Keratinocyte (primary cell): ENCODE measurements around the gene MED15. TPM values are rescaled to one million over a fixed set of nuclear protein-coding genes. Genes with fewer than 3 reads are reported as not detected.

ENCODE experiments used
- DNase-seq: peaks from one replicate; pipeline ENCODE4 v3.0.0-alpha.2; 2011; ENCODE audit warnings: low read depth, missing footprints, low spot score
- FAIRE-seq: peaks from 2 replicates; lab custom pipeline; 2011; peaks lifted over from hg19 to GRCh38; lab: Jason Lieb, UNC
- H2AFZ ChIP-seq: 2 replicates; pipeline ENCODE4 v1.6.0; 2012; ENCODE audit warnings: low read length, control low read depth, inconsistent platforms; ENCODE audit not compliant: control insufficient read depth
- H3K27ac ChIP-seq: 2 replicates; pipeline ENCODE4 v1.5.1; 2011; ENCODE audit warnings: low read length; ENCODE audit not compliant: control insufficient read depth, insufficient read depth
- H3K27me3 ChIP-seq: 3 replicates; pipeline ENCODE4 v1.6.0; 2011; ENCODE audit warnings: low read length; ENCODE audit not compliant: control insufficient read depth, insufficient read depth; ENCODE audit errors: extremely low read depth
- H3K36me3 ChIP-seq, 2 experiments: 2 replicates in 1 of 2; 3 replicates in 1 of 2; pipeline ENCODE4 v1.5.1; 2011; ENCODE audit warnings: low read length in 2 of 2, mild to moderate bottlenecking in 1 of 2; ENCODE audit not compliant: control insufficient read depth in 2 of 2, insufficient read depth in 2 of 2; ENCODE audit errors: extremely low read depth in 1 of 2
- H3K4me1 ChIP-seq: 3 replicates; pipeline ENCODE4 v1.5.1; 2011; ENCODE audit warnings: low read length; ENCODE audit not compliant: control insufficient read depth, insufficient read depth; ENCODE audit errors: extremely low read depth
- H3K4me2 ChIP-seq: 3 replicates; pipeline ENCODE4 v1.6.0; 2011; ENCODE audit warnings: low read depth, low read length; ENCODE audit not compliant: control insufficient read depth, insufficient read depth; ENCODE audit errors: extremely low read depth
- H3K4me3 ChIP-seq, 3 experiments: fragments of 200-600 bp in 1 of 3; sonication (generic) in 1 of 3; 2 replicates in 2 of 3; 3 replicates in 1 of 3; pipeline ENCODE4 v1.5.1; 2011 to 2016; ENCODE audit warnings: low read length in 3 of 3, mild to moderate bottlenecking in 3 of 3, control low read depth in 2 of 3, inconsistent platforms in 1 of 3, low read depth in 1 of 3, mixed read lengths in 1 of 3, mixed run types in 1 of 3, moderate library complexity in 1 of 3; ENCODE audit not compliant: control insufficient read depth in 2 of 3, insufficient read depth in 2 of 3; ENCODE audit errors: extremely low read depth in 1 of 3
- H3K79me2 ChIP-seq: 2 replicates; pipeline ENCODE4 v1.6.0; 2012; ENCODE audit warnings: low read length; ENCODE audit not compliant: control insufficient read depth, insufficient read depth
- H3K9ac ChIP-seq: 3 replicates; pipeline ENCODE4 v1.6.0; 2011; ENCODE audit warnings: low read length; ENCODE audit not compliant: control insufficient read depth, insufficient read depth; ENCODE audit errors: extremely low read depth
- H3K9me1 ChIP-seq: 3 replicates; pipeline ENCODE4 v1.6.0; 2011; ENCODE audit warnings: low read length; ENCODE audit not compliant: control insufficient read depth, insufficient read depth; ENCODE audit errors: extremely low read depth
- H3K9me3 ChIP-seq: 2 replicates; pipeline ENCODE4 v1.5.1; 2012; ENCODE audit warnings: low read depth, low read length; ENCODE audit not compliant: control insufficient read depth
- H4K20me1 ChIP-seq: 3 replicates; pipeline ENCODE4 v1.6.0; 2011; ENCODE audit warnings: low read length; ENCODE audit not compliant: control insufficient read depth, insufficient read depth; ENCODE audit errors: extremely low read depth
- EZH2 ChIP-seq: IDR thresholded peaks from one replicate; pipeline ENCODE4 v1.6.1; 2012; ENCODE audit warnings: inconsistent platforms, mild to moderate bottlenecking, low read length, moderate library complexity
- dilution Hi-C: fragments of 300-500 bp; cut with MboI; formaldehyde crosslinking; loops from one replicate; pipeline ENCODE4 v1.7.0; 2020; ENCODE audit warnings: low sequenced_read_pairs; ENCODE audit not compliant: extremely low pct_ligation_motif_present
- polyA plus RNA-seq, 5 experiments: library from polyadenylated mRNA; depleted of rRNA in 3 of 5; stranded (reverse) in 3 of 5; stranded (forward) in 1 of 5; unstranded in 1 of 5; fragments of >200 nt; gene quantifications; 1 replicate in 1 of 5; 2 replicates in 3 of 5; 3 replicates in 1 of 5; pipeline versions ENCODE4 v1.2.1 to v1.2.3, GENCODE V29; 2011 to 2012; ENCODE audit warnings: missing spikeins in 2 of 5, low read depth in 1 of 5, low replicate concordance in 1 of 5
- TF ChIP-seq, protein P1 (sequence below), 3 experiments: IDR thresholded peaks in 1 of 3; conservative IDR thresholded peaks in 1 of 3; optimal IDR thresholded peaks in 1 of 3; 2 replicates in 2 of 3; 3 replicates in 1 of 3; pipeline versions ENCODE3 to v1.5.1; 2011; ENCODE audit warnings: low read length in 3 of 3, mild to moderate bottlenecking in 3 of 3, moderate library complexity in 2 of 3, control low read depth in 1 of 3, inconsistent platforms in 1 of 3; ENCODE audit not compliant: insufficient read depth in 2 of 3; ENCODE audit errors: extremely low read depth in 1 of 3

Gene MED15
- polyA plus RNA-seq, 1 donor (not counting 4 experiments of a cell fraction or from before 2014, with no cell fraction given) = 24.9 TPM

DNA sequence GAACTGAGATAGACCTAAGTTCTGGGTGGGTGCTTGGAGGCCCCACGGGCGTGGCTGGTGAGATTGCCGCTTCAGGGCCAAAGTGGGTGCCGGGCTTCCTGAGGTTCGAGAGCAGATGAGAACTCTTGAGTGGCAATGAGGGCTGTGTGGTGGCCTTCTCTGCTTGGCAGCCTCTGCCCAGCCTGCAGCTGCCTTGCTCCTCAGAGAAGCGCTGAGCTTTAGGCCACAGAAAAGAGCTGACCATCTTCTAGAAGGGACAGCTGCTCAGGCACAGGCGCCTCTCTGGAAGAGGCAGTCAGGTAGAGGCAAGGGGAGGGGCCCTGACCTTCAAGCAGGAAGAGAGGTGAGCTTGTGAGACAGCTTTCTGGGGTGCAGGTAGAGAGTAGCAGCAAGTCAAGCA lies 72.8 kb downstream of the MED15 start:
- dilution Hi-C loops = no loop called here
- Histone ChIP-seq H3K27ac (no peak overlapping the region), H3K9ac (no peak overlapping the region), H3K4me1 (peaks cover 15% of the 10 kb centered on the region), H3K27me3 (no peaks in the 10 kb centered on the region), H2AFZ (no peak overlapping the region), H3K9me3 (no peaks in the 10 kb centered on the region), H3K79me2 (peaks cover 38% of the 10 kb centered on the region), H4K20me1 (peaks cover 12% of the 10 kb centered on the region), H3K36me3 (peaks cover 63 to 66% of the 10 kb centered on the region in 2 experiments), H3K4me3 (no peak overlapping the region), H3K9me1 (no peaks in the 10 kb centered on the region), H3K4me2 (no peak overlapping the region)
- no peak for DNase-seq
- TF ChIP-seq, protein P1, sequence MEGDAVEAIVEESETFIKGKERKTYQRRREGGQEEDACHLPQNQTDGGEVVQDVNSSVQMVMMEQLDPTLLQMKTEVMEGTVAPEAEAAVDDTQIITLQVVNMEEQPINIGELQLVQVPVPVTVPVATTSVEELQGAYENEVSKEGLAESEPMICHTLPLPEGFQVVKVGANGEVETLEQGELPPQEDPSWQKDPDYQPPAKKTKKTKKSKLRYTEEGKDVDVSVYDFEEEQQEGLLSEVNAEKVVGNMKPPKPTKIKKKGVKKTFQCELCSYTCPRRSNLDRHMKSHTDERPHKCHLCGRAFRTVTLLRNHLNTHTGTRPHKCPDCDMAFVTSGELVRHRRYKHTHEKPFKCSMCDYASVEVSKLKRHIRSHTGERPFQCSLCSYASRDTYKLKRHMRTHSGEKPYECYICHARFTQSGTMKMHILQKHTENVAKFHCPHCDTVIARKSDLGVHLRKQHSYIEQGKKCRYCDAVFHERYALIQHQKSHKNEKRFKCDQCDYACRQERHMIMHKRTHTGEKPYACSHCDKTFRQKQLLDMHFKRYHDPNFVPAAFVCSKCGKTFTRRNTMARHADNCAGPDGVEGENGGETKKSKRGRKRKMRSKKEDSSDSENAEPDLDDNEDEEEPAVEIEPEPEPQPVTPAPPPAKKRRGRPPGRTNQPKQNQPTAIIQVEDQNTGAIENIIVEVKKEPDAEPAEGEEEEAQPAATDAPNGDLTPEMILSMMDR (optimal IDR thresholded peaks at IDR 0.05 in 1 of 3, IDR thresholded peaks at IDR 0.05 in 1 of 3, conservative IDR thresholded peaks at IDR 0.05 in 1 of 3; ENCODE audit: extremely low read depth in 1 of 3, insufficient read depth in 2 of 3, low read length in 3 of 3) = no peak
- no peak for TF ChIP-seq EZH2
- FAIRE-seq = no peak

DNA sequence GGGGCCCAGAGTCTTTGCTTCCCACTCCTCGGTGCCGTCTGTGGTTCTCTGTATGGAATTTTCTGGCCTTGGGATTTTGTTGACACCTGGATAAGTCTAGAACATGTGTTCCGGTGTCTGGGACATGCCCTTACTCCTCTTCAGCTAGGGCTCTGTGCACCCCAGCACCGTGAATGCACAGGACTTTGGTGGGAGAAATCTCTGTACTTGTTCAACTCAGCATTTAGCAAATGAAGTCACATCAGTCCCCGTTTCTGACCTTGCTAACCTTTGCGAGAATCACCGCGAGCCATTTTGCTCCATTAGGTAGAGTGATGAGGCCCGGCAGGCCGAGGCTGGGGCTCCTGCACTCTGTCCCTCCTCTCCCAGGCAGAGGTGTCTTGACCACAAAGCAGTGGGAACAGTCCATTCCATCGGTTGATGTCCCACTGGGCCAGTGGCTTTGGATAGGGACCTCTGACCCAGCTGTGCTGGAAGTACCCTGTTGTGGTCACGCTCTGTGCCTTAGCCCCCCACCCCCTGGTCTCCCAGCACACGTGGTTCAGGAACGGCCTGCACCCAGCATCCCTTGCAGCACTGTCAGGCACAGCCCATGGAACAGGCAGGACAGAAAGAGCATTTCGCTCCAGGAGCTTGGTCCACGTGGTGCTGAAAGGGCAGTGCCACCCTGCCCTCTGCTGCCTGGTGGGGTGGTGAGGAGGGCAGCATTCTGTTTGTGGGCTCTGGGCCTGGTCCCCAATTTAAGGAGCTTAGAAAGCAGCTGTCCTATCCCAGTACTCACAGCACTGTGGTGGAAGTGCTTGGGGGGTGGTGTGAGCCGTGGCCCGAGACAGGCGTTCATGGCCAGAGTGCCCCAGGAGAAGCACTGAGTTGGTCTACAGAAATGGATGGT lies 73.4 kb downstream of the MED15 start:
- Histone ChIP-seq H3K9ac (no peak overlapping the region), H3K4me3 (no peak overlapping the region), H3K9me1 (no peaks in the 10 kb centered on the region), H3K4me1 (peaks cover 19% of the 10 kb centered on the region), H4K20me1 (peaks cover 12% of the 10 kb centered on the region), H3K79me2 (peaks cover 38% of the 10 kb centered on the region), H2AFZ (no peak overlapping the region), H3K27ac (no peak overlapping the region), H3K36me3 (peaks cover 68 to 70% of the 10 kb centered on the region in 2 experiments), H3K27me3 (no peaks in the 10 kb centered on the region), H3K4me2 (no peak overlapping the region), H3K9me3 (no peaks in the 10 kb centered on the region)
- FAIRE-seq (no peak), DNase-seq (no peak)
- dilution Hi-C loops = no loop called here
- TF ChIP-seq, protein P1 (optimal IDR thresholded peaks at IDR 0.05 in 1 of 3, IDR thresholded peaks at IDR 0.05 in 1 of 3, conservative IDR thresholded peaks at IDR 0.05 in 1 of 3; ENCODE audit: extremely low read depth in 1 of 3, insufficient read depth in 2 of 3, low read length in 3 of 3) = no peak
- no peak for TF ChIP-seq EZH2
